Panc1 (cell line): ENCODE data around the gene GALNT1. TPM values are rescaled to one million over a fixed set of nuclear protein-coding genes. Genes with fewer than 3 reads are reported as not detected.

Experiments
- ATAC-seq: fragments of 200-7000 bp; cut with Tn5 transposase; 2 replicates; pipeline ENCODE4 v1.9.1; 2020; ENCODE audit warnings: mild to moderate bottlenecking, moderate library complexity
- BruUV-seq: library from RNA; stranded (reverse); fragments of 400-500 nt; replicated peaks from 2 replicates; lab custom pipeline; 2021; lab: Mats Ljungman, UMichigan
- CTCF ChIA-PET: fragments of 300-600 bp; sonication (Branson Sonifier 250); formaldehyde crosslinking; loops from one replicate; lab custom pipeline; 2022; ENCODE audit warnings: antibody characterized with exemption; lab: Charles Lee
- POLR2A ChIA-PET: fragments of 300-600 bp; sonication (Branson Sonifier 250); formaldehyde crosslinking; loops from one replicate; lab custom pipeline; 2022; ENCODE audit warnings: antibody characterized with exemption; lab: Charles Lee
- DNase-seq: peaks from one replicate; pipeline ENCODE4 v3.0.0-alpha.2; 2010; ENCODE audit warnings: low read depth, low spot score
- H3K27ac ChIP-seq: 2 replicates; pipeline ENCODE4 v1.5.1; 2011; ENCODE audit warnings: mild to moderate bottlenecking, low read length, inconsistent platforms
- H3K27me3 ChIP-seq: fragments of 200-500 bp; sonication (Bioruptor generic); 2 replicates; pipeline ENCODE4 v1.6.0; 2014; ENCODE audit warnings: low read length, inconsistent platforms; ENCODE audit not compliant: control insufficient read depth, insufficient read depth
- H3K36me3 ChIP-seq: fragments of 200-500 bp; sonication (Bioruptor generic); 2 replicates; pipeline ENCODE4 v1.5.1; 2014; ENCODE audit warnings: inconsistent platforms, mild to moderate bottlenecking, low read length, moderate library complexity; ENCODE audit not compliant: control insufficient read depth, insufficient read depth
- H3K4me1 ChIP-seq: 2 replicates; pipeline ENCODE4 v1.5.1; 2011; ENCODE audit warnings: inconsistent platforms, mild to moderate bottlenecking, low read length, moderate library complexity; ENCODE audit not compliant: control insufficient read depth, insufficient read depth
- H3K4me3 ChIP-seq, 2 experiments: 2 replicates each; pipeline ENCODE4 v1.5.1; 2011 to 2012; ENCODE audit warnings: low read depth in 2 of 2, low read length in 2 of 2, mild to moderate bottlenecking in 2 of 2, inconsistent platforms in 1 of 2, moderate library complexity in 1 of 2
- H3K9me3 ChIP-seq: fragments of 200-500 bp; sonication (Bioruptor generic); 2 replicates; pipeline ENCODE4 v1.5.1; 2014; ENCODE audit warnings: low read depth, mild to moderate bottlenecking, inconsistent platforms, low read length, moderate library complexity; ENCODE audit not compliant: control insufficient read depth, insufficient read depth
- POLR2AphosphoS5 ChIP-seq: IDR thresholded peaks from 2 replicates; pipeline ENCODE4 v1.6.1; 2012; ENCODE audit warnings: mild to moderate bottlenecking, low read depth, low read length, moderate library complexity
- SIN3A ChIP-seq: IDR thresholded peaks from 2 replicates; pipeline ENCODE4 v1.6.1; 2012; ENCODE audit warnings: low read depth, mild to moderate bottlenecking, low read length, moderate library complexity, borderline replicate concordance; ENCODE audit not compliant: insufficient read depth
- TCF7L2 ChIP-seq: IDR thresholded peaks from 2 replicates; pipeline ENCODE4 v1.6.1; 2011; ENCODE audit warnings: mild to moderate bottlenecking, low read depth, low read length, inconsistent platforms
- in situ Hi-C: cut with HindIII; loops from 2 replicates; pipeline ENCODE4 v1.10.0; 2016; ENCODE audit warnings: low sequenced_read_pairs, low pct_unique_long_range_greater_than_20kb
- intact Hi-C: fragments of 100-400 bp; cut with micrococcal nuclease; formaldehyde crosslinking; loops from one replicate; pipeline ENCODE4 v1.10.0; 2022; ENCODE audit not compliant: unreplicated experiment
- total RNA-seq: library from RNA; stranded (reverse); gene quantifications from one replicate; pipeline ENCODE4 v1.2.1, GENCODE V29; 2021; ENCODE audit not compliant: unreplicated experiment
- TF ChIP-seq, protein P1 (sequence below), 2 experiments: IDR thresholded peaks; 2 replicates each; pipeline ENCODE4 v1.6.1; 2011 to 2012; ENCODE audit warnings: low read depth in 2 of 2, control low read depth in 1 of 2, low read length in 1 of 2, mild to moderate bottlenecking in 1 of 2, moderate library complexity in 1 of 2; ENCODE audit not compliant: insufficient read depth in 1 of 2
- TF ChIP-seq, protein P2 (sequence below): fragments of 450-650 bp; IDR thresholded peaks from 2 replicates; pipeline ENCODE4 v1.5.1; 2017; ENCODE audit warnings: mild to moderate bottlenecking

GALNT1 gene
- total RNA-seq, 1 experiment from 2014 or later: 147 TPM

- no peak overlapping the region for H3K27ac ChIP-seq
- intact Hi-C loops (no loop called here), in situ Hi-C loops (no loop called here)
- ChIA-PET CTCF (no interaction called here), POLR2A (no interaction called here)
- DNase-seq (no peak), ATAC-seq (no peak)
- BruUV-seq: no TSS peak
- no peaks in the 10 kb centered on the region for H3K36me3 ChIP-seq
- H3K4me1 ChIP-seq: peaks cover 31% of the 10 kb centered on the region
- H3K27me3 ChIP-seq: no peaks in the 10 kb centered on the region
- TF ChIP-seq, protein P1, sequence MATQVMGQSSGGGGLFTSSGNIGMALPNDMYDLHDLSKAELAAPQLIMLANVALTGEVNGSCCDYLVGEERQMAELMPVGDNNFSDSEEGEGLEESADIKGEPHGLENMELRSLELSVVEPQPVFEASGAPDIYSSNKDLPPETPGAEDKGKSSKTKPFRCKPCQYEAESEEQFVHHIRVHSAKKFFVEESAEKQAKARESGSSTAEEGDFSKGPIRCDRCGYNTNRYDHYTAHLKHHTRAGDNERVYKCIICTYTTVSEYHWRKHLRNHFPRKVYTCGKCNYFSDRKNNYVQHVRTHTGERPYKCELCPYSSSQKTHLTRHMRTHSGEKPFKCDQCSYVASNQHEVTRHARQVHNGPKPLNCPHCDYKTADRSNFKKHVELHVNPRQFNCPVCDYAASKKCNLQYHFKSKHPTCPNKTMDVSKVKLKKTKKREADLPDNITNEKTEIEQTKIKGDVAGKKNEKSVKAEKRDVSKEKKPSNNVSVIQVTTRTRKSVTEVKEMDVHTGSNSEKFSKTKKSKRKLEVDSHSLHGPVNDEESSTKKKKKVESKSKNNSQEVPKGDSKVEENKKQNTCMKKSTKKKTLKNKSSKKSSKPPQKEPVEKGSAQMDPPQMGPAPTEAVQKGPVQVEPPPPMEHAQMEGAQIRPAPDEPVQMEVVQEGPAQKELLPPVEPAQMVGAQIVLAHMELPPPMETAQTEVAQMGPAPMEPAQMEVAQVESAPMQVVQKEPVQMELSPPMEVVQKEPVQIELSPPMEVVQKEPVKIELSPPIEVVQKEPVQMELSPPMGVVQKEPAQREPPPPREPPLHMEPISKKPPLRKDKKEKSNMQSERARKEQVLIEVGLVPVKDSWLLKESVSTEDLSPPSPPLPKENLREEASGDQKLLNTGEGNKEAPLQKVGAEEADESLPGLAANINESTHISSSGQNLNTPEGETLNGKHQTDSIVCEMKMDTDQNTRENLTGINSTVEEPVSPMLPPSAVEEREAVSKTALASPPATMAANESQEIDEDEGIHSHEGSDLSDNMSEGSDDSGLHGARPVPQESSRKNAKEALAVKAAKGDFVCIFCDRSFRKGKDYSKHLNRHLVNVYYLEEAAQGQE (IDR thresholded peaks at IDR 0.05; ENCODE audit: insufficient read depth in 1 of 2, low read depth in 2 of 2, low read length in 1 of 2): no peak
- TF ChIP-seq SIN3A (no peak), TCF7L2 (no peak), POLR2AphosphoS5 (no peak)
- TF ChIP-seq, protein P2, sequence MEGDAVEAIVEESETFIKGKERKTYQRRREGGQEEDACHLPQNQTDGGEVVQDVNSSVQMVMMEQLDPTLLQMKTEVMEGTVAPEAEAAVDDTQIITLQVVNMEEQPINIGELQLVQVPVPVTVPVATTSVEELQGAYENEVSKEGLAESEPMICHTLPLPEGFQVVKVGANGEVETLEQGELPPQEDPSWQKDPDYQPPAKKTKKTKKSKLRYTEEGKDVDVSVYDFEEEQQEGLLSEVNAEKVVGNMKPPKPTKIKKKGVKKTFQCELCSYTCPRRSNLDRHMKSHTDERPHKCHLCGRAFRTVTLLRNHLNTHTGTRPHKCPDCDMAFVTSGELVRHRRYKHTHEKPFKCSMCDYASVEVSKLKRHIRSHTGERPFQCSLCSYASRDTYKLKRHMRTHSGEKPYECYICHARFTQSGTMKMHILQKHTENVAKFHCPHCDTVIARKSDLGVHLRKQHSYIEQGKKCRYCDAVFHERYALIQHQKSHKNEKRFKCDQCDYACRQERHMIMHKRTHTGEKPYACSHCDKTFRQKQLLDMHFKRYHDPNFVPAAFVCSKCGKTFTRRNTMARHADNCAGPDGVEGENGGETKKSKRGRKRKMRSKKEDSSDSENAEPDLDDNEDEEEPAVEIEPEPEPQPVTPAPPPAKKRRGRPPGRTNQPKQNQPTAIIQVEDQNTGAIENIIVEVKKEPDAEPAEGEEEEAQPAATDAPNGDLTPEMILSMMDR: no peak
- peaks cover 15% of the 10 kb centered on the region; the same call in 1 of the 2 replicates for H3K9me3 ChIP-seq
- H3K4me3 ChIP-seq: no peak overlapping the region
These were observed 22.8 kb downstream of the GALNT1 start for GRCh38 chr18:35604369-35604768.

- H3K4me1 ChIP-seq: peaks cover 41% of the 10 kb centered on the region
- H3K4me3 ChIP-seq: no peak overlapping the region
- TF ChIP-seq, protein P2: no peak
- TF ChIP-seq, protein P1 (IDR thresholded peaks at IDR 0.05; ENCODE audit: insufficient read depth in 1 of 2, low read depth in 2 of 2, low read length in 1 of 2): no peak
- no peak for TF ChIP-seq SIN3A
- no peak for TF ChIP-seq TCF7L2
- no peak for TF ChIP-seq POLR2AphosphoS5
- no peaks in the 10 kb centered on the region for H3K36me3 ChIP-seq
- ChIA-PET CTCF (no interaction called here), POLR2A (no interaction called here)
- H3K27ac ChIP-seq: peak overlapping the region; percentile 44; the same call in 1 of the 2 replicates
- intact Hi-C loops (no loop called here), in situ Hi-C loops (no loop called here)
- ATAC-seq: no peak
- no peak for DNase-seq
- peaks cover 15% of the 10 kb centered on the region; the same call in 1 of the 2 replicates for H3K9me3 ChIP-seq
- H3K27me3 ChIP-seq: no peaks in the 10 kb centered on the region
- no TSS peak for BruUV-seq
These were observed 24.3 kb downstream of the GALNT1 start for GRCh38 chr18:35605686-35606417.
